ENCODE measurements around the gene NPHP4. TPM values are rescaled to one million over a fixed set of nuclear protein-coding genes. Genes with fewer than 3 reads are reported as not detected.

NPHP4 gene
- polyA plus RNA-seq, 1 donor from 2014 or later: 0.71 TPM

DNA sequence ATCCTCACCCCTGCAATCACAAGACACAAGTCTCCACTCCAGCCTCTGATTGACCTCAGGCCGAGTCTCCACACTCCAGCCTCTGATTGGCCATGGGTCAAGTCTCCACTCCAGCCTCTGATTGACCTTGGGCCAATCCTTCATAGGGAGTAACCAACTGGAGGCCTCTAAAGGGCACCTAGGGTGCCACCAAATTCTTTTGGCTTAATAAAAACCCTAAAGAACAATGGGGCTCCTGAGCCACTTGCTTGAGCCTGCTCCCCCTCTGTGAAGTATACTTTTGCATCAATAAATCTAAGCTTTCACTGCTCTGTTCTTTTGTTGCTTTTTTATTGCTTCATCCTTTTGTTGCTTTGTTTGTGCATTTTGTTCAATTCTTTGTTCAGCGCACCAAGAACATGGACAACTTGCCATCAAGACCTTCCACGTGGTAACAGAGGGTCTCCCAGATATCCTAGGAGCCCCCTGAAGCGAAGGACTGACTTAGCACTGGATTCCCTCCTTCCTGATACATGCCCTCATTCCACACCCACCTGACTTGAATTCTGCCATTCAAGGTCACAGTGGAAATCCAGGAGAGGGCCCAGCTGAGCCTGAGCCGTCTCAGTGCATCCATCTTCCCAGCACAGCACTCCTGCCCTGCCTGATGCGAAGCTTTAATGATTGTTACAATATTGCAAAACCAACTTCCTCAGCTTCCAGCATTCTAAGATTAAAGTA, 152.9 kb downstream of the NPHP4 start:
- Mint-ChIP-seq H3K4me3 (no peak overlapping the region), H3K27ac (no peak overlapping the region), H3K36me3 (no peaks in the 10 kb centered on the region), H3K27me3 (peaks cover 12% of the 10 kb centered on the region), H3K4me1 (peaks cover 0 to 1% (median 0%) of the 10 kb centered on the region in 3 donors), H3K9me3 (no peaks in the 10 kb centered on the region)

DNA sequence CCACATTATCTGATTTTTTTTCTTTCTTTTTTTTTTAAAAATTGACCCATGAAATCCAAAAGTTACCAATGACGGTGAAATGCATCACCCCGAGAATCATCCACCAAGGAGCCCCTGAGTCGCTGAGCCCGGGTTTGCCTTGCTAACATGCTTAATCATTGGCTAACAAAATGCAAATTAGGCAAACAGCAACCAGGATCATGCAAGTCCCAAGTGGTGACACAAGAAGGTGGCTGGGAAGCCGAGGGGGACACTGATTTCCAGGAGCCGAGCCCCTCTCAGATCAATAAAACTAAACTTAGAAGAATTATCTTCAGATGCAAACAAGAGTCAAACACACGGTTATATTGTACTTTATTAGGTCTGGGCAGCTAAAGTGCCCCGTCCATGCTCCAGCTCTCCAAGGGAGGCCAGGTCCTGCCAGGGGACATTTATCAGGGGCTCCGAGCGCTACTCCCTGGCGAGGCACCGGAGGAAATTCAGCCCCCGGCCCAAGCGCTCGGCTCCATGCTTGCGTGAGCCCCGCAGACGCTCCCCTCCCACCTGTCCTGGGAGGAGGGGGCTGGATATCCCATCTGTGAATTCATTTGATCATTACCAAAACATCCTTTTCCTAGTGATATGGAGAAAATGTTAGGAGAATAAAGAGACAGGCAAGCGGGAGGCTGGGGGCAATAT, 154.1 kb downstream of the NPHP4 start:
- H3K4me3 Mint-ChIP-seq: no peak overlapping the region
- peaks cover 9% of the 10 kb centered on the region for H3K27me3 Mint-ChIP-seq
- H3K27ac Mint-ChIP-seq: no peak overlapping the region
- no peaks in the 10 kb centered on the region for H3K9me3 Mint-ChIP-seq
- peaks cover 0 to 1% (median 0%) of the 10 kb centered on the region in 3 donors for H3K4me1 Mint-ChIP-seq
- H3K36me3 Mint-ChIP-seq: no peaks in the 10 kb centered on the region

DNA sequence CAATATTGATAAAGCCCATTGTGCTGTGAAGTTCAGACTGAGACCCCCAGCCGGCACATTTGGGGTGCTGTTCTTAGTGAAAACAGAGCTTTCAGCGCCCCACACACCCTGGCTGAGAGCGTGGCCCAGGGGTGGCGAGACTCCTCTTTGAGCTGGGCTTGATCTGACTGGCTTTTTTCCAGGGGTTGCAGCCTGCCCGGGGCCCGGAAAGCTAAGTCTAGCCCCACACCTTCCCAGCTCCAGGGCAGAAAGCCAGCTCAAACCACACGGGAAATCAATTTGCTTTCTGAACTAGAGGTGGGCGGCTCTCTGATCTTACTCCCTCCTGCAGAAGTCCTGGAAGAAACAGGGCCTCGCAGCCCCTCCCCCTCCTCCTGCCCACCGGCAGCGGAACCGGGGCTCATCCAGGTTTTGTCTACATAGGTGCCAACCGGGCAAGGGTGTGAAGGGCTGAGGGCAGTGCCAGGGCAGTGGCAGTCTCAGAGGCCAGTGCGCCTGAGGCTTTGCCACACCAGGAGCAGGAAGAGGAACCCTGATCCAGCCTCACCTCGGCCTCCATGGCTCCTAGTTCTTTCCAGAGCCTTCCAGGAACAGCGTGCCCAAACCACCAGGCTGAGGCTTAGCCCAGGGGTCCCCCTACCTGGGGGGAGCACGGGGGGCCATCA, 155.3 kb downstream of the NPHP4 start:
- peaks cover 9% of the 10 kb centered on the region for H3K27me3 Mint-ChIP-seq
- no peak overlapping the region for H3K27ac Mint-ChIP-seq
- H3K4me1 Mint-ChIP-seq: peaks cover 0 to 1% (median 0%) of the 10 kb centered on the region in 3 donors
- H3K36me3 Mint-ChIP-seq: no peaks in the 10 kb centered on the region
- H3K9me3 Mint-ChIP-seq: no peaks in the 10 kb centered on the region
- no peak overlapping the region for H3K4me3 Mint-ChIP-seq

DNA sequence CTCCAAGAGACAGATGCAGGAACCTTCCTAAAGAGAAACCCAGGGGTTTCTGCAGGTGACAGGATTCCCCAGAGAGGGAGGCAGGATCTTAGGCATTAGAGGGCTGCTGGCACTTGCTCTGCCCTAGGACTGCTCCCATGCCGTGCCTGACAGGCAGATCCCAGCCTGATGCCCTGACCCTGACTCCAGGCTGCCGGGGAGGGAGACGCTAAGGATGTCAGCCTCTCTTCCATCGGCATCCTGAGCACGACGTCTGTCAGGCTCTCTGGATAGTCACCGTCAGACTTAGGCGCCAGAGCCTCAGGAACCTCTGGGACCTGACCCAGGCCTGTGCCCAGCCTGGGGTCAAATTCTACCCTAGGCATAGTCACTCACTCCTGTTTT, 157.1 kb downstream of the NPHP4 start:
- Mint-ChIP-seq H3K4me1 (peaks cover 0 to 1% (median 0%) of the 10 kb centered on the region in 3 donors), H3K4me3 (no peak overlapping the region), H3K36me3 (no peaks in the 10 kb centered on the region), H3K27me3 (peaks cover 10% of the 10 kb centered on the region), H3K27ac (no peak overlapping the region), H3K9me3 (no peaks in the 10 kb centered on the region)

DNA sequence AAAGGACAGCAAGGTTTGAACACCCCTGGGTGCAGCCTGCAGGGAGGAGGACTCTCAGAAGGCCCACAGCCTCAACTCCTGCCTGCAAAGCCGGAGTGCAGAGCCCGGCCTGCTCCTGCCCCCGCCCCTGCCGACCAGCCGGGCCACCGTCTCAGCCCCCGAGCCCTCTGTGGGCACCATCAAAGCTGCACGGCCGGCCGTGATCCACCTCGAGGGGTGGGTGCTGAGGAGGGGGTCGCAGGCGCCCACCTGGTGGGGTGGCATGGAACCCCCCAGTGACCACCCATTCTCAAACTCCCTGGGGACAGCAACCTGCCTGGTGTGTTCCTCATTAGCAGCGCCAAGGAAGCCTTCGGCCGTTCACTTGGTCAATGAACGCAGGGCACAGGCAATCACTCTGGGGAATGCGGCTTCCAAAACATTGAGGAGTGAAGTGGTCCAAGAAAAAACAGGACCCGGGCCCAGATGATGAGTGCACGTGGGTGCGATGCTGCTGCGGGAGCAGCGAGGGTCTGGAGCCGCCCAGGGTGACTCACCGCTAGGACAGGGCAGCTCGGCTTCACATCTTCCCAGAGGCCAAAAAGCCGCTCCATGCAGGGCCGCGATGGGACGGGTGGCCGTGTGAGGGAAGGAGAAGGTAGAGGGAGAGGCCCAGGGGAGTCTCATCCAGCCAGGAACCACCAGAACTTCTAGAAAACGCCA, 157.6 kb downstream of the NPHP4 start:
- peaks cover 0 to under 1% (median under 1%) of the 10 kb centered on the region in 3 donors for H3K9me3 Mint-ChIP-seq
- no peak overlapping the region for H3K4me3 Mint-ChIP-seq
- peaks cover 10% of the 10 kb centered on the region for H3K27me3 Mint-ChIP-seq
- no peak overlapping the region for H3K27ac Mint-ChIP-seq
- no peaks in the 10 kb centered on the region for H3K36me3 Mint-ChIP-seq
- peaks cover 0 to 1% (median 0%) of the 10 kb centered on the region in 3 donors for H3K4me1 Mint-ChIP-seq

DNA sequence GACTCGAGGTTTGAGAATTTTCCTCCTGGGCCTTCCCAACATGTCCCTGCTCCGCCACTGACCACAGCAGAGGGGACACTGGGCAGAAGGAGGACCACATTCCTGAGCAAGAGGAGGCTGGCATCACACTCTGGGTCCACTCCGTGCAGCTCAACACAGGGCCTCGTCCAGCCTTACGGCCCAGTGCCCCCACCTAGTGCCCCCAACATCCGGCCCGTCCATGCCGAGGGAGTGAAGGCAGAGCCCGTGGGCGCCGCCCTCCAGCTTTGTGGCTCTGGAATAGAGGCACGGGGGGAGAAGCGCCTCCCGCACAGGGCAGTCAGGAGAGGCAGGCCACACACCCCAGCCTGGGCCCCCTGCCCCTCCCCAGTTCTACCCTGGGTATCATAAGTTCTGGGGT, 158.3 kb downstream of the NPHP4 start:
- Mint-ChIP-seq H3K27ac (no peak overlapping the region), H3K36me3 (no peaks in the 10 kb centered on the region), H3K9me3 (peaks cover 0 to 5% (median 3%) of the 10 kb centered on the region in 3 donors), H3K27me3 (peaks cover 10% of the 10 kb centered on the region), H3K4me1 (no peaks in the 10 kb centered on the region), H3K4me3 (no peak overlapping the region)

DNA sequence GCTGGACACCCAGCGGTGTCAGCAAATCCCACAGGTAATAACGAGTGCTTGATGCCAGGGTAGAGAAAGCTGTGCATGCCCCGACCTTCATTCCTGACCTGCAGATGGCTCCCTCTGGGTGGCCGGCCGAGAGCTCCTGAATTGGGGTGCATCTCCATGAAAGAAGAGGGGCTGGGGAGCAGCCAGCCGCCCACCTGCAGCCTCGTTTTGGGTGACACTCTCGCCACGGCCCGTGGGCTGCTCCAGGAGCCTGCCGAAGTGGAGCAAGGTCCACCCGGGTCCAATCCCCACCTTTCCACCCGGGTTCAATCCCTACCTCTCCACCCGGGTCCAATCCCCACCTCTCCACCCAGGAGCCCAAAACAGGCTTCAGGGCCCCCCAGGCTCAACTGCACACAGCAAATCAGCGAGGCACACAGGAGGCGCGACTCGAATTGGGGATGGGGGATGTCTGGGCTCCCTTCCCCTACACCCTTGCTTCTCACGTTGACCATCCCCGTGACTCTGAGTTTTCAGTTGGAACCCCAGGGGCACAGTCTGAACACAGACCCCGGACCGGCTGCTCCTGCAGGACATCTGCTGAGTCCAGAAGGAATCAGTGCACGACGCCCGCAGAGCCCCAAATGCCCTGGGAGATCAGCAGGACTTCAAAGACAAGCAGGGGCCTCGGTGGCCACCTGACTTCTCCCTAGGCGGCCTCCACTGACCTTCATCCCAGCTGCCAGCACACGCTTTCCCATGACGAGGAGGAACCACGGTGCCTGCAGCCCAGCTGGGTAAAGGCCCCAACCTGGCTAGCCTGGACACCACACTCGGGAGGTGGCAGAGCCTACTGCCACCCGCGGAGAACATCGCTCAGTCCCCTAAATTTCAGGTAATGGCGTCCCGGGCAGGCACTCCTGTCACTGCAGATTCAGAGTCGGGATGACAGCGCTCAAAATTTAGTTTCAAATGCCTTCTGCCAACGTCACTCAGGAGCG, 159.0 kb downstream of the NPHP4 start:
- Mint-ChIP-seq H3K9me3 (peaks cover 0 to 5% (median 3%) of the 10 kb centered on the region in 3 donors), H3K27ac (no peak overlapping the region), H3K27me3 (peaks cover 10% of the 10 kb centered on the region), H3K36me3 (no peaks in the 10 kb centered on the region), H3K4me1 (no peaks in the 10 kb centered on the region), H3K4me3 (no peak overlapping the region)

DNA sequence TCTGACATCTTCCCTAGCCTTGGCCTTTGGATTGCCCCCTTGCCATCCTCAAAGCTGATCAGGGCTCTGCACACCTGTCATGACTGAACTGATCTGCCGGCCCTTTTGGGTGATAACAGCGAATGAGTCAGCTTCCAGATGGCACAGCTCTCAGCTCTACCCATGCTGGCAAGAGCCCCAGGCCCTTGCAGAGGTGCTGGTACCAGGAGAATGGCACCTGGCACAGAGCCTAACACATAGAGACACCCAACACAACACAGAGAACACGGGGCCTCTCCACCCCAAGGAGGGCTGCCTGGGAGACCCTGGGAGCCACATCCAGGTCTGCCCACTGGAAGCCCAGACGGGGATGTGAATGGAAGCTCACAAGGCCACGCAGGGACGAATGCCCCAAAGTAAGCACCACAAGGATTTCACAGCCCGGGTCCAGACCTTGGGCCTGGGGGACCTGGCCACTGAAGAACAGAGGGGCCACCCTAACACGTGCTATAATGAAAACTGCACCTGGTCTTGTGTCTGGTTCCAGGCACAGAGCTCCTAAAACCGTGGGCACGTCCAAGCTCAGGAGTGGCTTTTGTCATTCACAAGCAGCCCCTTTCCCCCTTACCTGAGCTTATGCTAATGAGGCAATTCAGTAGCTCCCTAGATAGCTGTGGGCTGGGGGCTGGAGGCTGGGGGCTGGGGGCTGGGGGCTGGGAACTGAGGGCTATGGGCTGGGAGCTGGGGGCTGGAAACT, 160.5 kb downstream of the NPHP4 start:
- H3K4me1 Mint-ChIP-seq: no peaks in the 10 kb centered on the region
- H3K4me3 Mint-ChIP-seq: peak overlapping the region in 1 of 4 donors; percentile 9
- no peak overlapping the region for H3K27ac Mint-ChIP-seq
- H3K27me3 Mint-ChIP-seq: peaks cover 6% of the 10 kb centered on the region
- no peaks in the 10 kb centered on the region for H3K36me3 Mint-ChIP-seq
- H3K9me3 Mint-ChIP-seq: peaks cover 0 to 5% (median 3%) of the 10 kb centered on the region in 3 donors

DNA sequence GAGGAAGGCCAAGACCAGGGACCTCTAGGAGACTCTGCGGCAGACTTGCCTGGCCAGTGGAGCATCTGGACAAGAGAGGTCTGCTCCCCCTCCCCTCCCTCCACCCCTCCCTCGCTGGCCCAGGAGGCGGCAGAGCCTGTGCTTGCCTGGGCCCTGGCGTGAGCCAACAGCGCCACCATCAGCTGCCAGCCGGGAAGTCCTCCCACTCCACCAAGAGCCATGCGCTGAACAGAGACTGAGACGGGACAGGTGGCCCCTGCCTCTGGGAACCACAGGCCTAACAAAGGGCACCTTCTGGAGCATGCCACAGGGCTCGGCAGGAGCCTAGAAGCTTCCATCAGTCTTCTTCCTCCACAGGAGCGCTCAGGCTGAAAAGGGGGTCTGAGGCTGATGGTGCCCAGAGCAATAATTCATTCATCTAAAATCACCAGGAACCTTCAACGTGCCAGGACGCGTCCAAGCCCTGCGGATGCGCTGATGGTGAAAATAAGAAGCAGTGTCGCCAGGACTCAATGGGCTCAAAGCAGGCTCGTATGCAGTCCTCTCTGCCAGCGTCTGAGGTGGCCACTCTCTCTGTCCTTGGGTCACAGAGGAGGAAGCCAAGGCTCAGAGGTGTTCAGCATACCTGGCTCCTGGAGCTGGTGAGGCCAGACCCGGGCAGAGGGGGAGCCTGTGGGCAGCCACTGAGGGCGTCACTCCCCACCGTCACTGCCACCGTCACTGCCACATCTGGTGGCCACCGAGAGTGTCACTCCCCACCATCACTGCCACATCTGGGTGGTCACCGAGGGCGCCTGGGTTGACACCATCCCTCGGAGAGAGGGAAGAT, 161.2 kb downstream of the NPHP4 start:
- Mint-ChIP-seq H3K27ac (no peak overlapping the region), H3K36me3 (no peaks in the 10 kb centered on the region), H3K4me3 (peak overlapping the region in 1 of 4 donors; percentile 9), H3K27me3 (peaks cover 3% of the 10 kb centered on the region), H3K4me1 (no peaks in the 10 kb centered on the region), H3K9me3 (peaks cover under 1 to 6% (median 3%) of the 10 kb centered on the region in 3 donors)

DNA sequence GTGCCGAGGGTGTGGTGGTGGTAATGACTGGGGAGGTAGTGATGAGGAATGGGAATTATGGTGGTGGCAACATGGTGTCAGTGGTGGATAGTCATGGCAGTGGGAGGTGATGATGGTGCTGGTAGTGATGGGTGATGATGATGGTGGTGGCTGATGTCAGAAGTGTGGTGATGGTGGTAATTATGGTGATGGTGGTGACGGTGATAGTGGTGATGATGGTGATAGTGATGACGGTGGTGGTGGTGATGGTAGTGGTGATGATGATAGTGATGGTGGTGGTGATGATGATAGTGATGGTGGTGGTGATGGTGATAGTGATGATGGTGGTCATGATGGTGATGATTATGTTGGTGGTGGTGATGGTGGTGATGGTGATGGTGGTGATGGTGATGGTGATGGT, 162.8 kb downstream of the NPHP4 start:
- Mint-ChIP-seq H3K27ac (no peak overlapping the region), H3K4me3 (no peak overlapping the region), H3K4me1 (no peaks in the 10 kb centered on the region)

DNA sequence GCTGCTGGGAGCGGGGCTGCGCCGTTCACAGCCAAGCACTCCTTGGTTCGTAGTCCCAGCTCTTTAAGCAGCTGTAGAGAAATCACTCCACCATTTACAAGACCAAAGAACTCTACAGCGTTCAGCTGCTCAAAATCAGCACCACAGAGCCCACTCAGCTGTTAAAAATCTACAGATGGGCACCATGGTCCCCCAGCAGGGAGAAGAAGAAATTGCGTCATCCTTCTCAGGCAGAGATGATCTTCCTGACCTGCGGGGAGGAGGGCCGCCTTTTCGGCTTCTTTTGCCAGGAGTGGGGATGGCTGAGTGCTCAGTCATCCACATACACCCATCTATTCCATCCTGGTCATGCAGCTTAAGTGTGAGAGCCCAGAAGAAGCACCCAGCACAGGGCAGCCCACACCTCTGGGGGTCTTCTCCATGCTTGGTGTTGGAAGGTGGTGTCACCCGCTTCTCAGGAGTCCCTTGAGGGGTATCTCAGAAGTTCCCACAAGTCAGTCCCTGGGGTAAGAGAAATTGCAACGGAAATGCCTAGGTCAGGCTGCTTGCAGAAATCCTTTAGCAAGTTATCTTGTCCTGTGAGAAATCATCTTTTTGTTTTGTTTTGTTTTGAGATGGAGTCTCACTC, 163.8 kb downstream of the NPHP4 start:
- H3K4me1 Mint-ChIP-seq: no peaks in the 10 kb centered on the region
- H3K27me3 Mint-ChIP-seq: peaks cover 1% of the 10 kb centered on the region

More for the DNA sequence above, 162.8 kb downstream of the NPHP4 start:
- H3K9me3 Mint-ChIP-seq: peaks cover 3 to 9% (median 4%) of the 10 kb centered on the region in 3 donors
- no peaks in the 10 kb centered on the region for H3K36me3 Mint-ChIP-seq
- peaks cover 1% of the 10 kb centered on the region for H3K27me3 Mint-ChIP-seq

DNA sequence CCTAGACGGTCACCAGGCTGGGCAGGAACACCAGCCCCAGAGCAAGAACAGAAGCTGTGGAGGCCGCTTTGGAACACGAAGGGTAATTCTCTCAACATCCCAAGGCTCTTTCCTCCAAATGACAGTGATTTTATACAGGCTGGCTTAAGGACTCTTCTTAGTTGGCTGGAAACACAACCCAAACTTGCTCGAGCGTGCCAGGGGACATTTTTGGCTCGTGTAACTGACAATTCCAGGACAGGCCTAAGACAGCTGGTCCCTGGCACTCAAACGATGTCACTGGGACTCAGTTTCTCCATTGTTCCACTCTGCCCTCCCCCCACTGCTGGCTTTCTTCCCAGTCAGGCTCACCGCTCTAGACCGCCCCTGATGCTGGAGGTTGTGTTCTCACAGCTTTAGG, 164.7 kb downstream of the NPHP4 start:
- no peaks in the 10 kb centered on the region for H3K36me3 Mint-ChIP-seq
- peaks cover 1% of the 10 kb centered on the region for H3K27me3 Mint-ChIP-seq
- H3K4me3 Mint-ChIP-seq: no peak overlapping the region
- no peaks in the 10 kb centered on the region for H3K4me1 Mint-ChIP-seq
- H3K27ac Mint-ChIP-seq: no peak overlapping the region
- H3K9me3 Mint-ChIP-seq: peaks cover 5 to 13% (median 6%) of the 10 kb centered on the region in 3 donors

More for the DNA sequence above, 163.8 kb downstream of the NPHP4 start:
- Mint-ChIP-seq H3K4me3 (no peak overlapping the region), H3K27ac (no peak overlapping the region), H3K36me3 (no peaks in the 10 kb centered on the region), H3K9me3 (peaks cover 5 to 13% (median 6%) of the 10 kb centered on the region in 3 donors)

All from IgD-negative memory B cell (primary cell).